K562 treated with DMSO at 1 percent for 48 hours (cell line): ENCODE results near the gene PLAAT5. TPM values are rescaled to one million over a fixed set of nuclear protein-coding genes. Genes with fewer than 3 reads are reported as not detected.

Experiments used
- total RNA-seq: library from RNA; unstranded; fragments of 300-600 nt; gene quantifications from 2 replicates; pipeline ENCODE4 v1.2.3, GENCODE V29; 2022; ENCODE audit warnings: low replicate concordance; ENCODE audit errors: extremely low read depth

PLAAT5 gene
- not detected in 2 replicates for total RNA-seq

GRCh38 chr11:63490551-63491239, at the start of gene PLAAT5:
Gene PLAAT5 (minus strand): TSS chr11:63491167. CDS start chr11:63491034, 133 bp downstream.

GRCh38 chr11:63536669-63537292, 45.8 kb upstream of the PLAAT5 start, which contains the start of gene PLAAT4:
Gene PLAAT4 (plus strand): TSS chr11:63536808. CDS start chr11:63536869, 61 bp downstream.

GRCh38 chr11:63505857-63506528, 15.0 kb upstream of the PLAAT5 start, which contains the start of gene LGALS12:
Gene LGALS12 (plus strand): TSS chr11:63506084. CDS start chr11:63506459, 375 bp downstream.

Other genes starting within 250 kb of the PLAAT5 start
- gene SLC22A25, start 247.6 kb downstream of the PLAAT5 start, total RNA-seq: not detected in 2 replicates
- gene SLC22A9, start 121.4 kb downstream of the PLAAT5 start, total RNA-seq: not detected in 2 replicates
- gene LGALS12, start 14.9 kb upstream of the PLAAT5 start, total RNA-seq: not detected in 2 replicates
- not detected in 2 replicates for gene PLAAT4, start 45.6 kb upstream of the PLAAT5 start, total RNA-seq
- gene PLAAT2, start 72.2 kb upstream of the PLAAT5 start, total RNA-seq: not detected in 2 replicates
- gene PLAAT3, start 123.3 kb upstream of the PLAAT5 start, total RNA-seq: not detected in 2 replicates
- gene ATL3, start 180.2 kb upstream of the PLAAT5 start, total RNA-seq: not detected in 2 replicates
- gene RTN3, start 190.3 kb upstream of the PLAAT5 start, total RNA-seq: not detected in 2 replicates